ENCODE data around the gene MICAL2.
A peak's percentile ranks its signal among the peaks of the same experiment; 100 is the strongest.

The MICAL2 gene

GRCh38 chr11:12171921-12172320 lies 61.5 kb downstream of the MICAL2 start:
- DNase-seq (ENCODE audit: low read depth, low spot score) = no peak

- DNase-seq (ENCODE audit: low read depth, low spot score) = no peak
Measured at GRCh38 chr11:12172493-12173013, 62.2 kb downstream of the MICAL2 start.

GRCh38 chr11:12173111-12173510 lies 62.7 kb downstream of the MICAL2 start:
- no peak for DNase-seq (ENCODE audit: low read depth, low spot score)

- DNase-seq (ENCODE audit: low read depth, low spot score) = no peak
Measured at GRCh38 chr11:12174128-12174476, 63.7 kb downstream of the MICAL2 start.

GRCh38 chr11:12174477-12175143 lies 64.2 kb downstream of the MICAL2 start:
- no peak for DNase-seq (ENCODE audit: low read depth, low spot score)

- no peak for DNase-seq (ENCODE audit: low read depth, low spot score)
Measured at GRCh38 chr11:12175694-12176241, 65.4 kb downstream of the MICAL2 start.

- no peak for DNase-seq (ENCODE audit: low read depth, low spot score)
Measured at GRCh38 chr11:12176410-12176809, 66.0 kb downstream of the MICAL2 start.

- no peak for DNase-seq (ENCODE audit: low read depth, low spot score)
Measured at GRCh38 chr11:12177739-12178338, 67.4 kb downstream of the MICAL2 start.

GRCh38 chr11:12179019-12179418 lies 68.6 kb downstream of the MICAL2 start:
- DNase-seq (ENCODE audit: low read depth, low spot score) = no peak

GRCh38 chr11:12179531-12179930 lies 69.1 kb downstream of the MICAL2 start:
- DNase-seq (ENCODE audit: low read depth, low spot score) = no peak

- DNase-seq (ENCODE audit: low read depth, low spot score) = no peak
Measured at GRCh38 chr11:12180257-12181205, 70.1 kb downstream of the MICAL2 start.

- DNase-seq (ENCODE audit: low read depth, low spot score) = no peak
Measured at GRCh38 chr11:12182302-12182675, 71.9 kb downstream of the MICAL2 start.

GRCh38 chr11:12182676-12183541 lies 72.5 kb downstream of the MICAL2 start:
- peak; percentile 84 for DNase-seq (ENCODE audit: low read depth, low spot score)

- no peak for DNase-seq (ENCODE audit: low read depth, low spot score)
Measured at GRCh38 chr11:12183827-12184620, 73.6 kb downstream of the MICAL2 start.

GRCh38 chr11:12184699-12185098 lies 74.3 kb downstream of the MICAL2 start:
- no peak for DNase-seq (ENCODE audit: low read depth, low spot score)

GRCh38 chr11:12185106-12185690 lies 74.8 kb downstream of the MICAL2 start:
- DNase-seq (ENCODE audit: low read depth, low spot score) = no peak

- DNase-seq (ENCODE audit: low read depth, low spot score) = peak; percentile 46
Measured at GRCh38 chr11:12185914-12186313, 75.5 kb downstream of the MICAL2 start.

- no peak for DNase-seq (ENCODE audit: low read depth, low spot score)
Measured at GRCh38 chr11:12186701-12187100, 76.3 kb downstream of the MICAL2 start.

- DNase-seq (ENCODE audit: low read depth, low spot score) = no peak
Measured at GRCh38 chr11:12187399-12187798, 77.0 kb downstream of the MICAL2 start.

Data from ELF-1 (cell line).